ENCODE measurements around the gene AKAP12.

AKAP12 gene

GRCh38 chr6:151225919-151226318 lies 13.8 kb upstream of the AKAP12 start:
- TF ChIP-seq, protein P1, sequence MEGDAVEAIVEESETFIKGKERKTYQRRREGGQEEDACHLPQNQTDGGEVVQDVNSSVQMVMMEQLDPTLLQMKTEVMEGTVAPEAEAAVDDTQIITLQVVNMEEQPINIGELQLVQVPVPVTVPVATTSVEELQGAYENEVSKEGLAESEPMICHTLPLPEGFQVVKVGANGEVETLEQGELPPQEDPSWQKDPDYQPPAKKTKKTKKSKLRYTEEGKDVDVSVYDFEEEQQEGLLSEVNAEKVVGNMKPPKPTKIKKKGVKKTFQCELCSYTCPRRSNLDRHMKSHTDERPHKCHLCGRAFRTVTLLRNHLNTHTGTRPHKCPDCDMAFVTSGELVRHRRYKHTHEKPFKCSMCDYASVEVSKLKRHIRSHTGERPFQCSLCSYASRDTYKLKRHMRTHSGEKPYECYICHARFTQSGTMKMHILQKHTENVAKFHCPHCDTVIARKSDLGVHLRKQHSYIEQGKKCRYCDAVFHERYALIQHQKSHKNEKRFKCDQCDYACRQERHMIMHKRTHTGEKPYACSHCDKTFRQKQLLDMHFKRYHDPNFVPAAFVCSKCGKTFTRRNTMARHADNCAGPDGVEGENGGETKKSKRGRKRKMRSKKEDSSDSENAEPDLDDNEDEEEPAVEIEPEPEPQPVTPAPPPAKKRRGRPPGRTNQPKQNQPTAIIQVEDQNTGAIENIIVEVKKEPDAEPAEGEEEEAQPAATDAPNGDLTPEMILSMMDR (IDR thresholded peaks at IDR 0.05): no peak

GRCh38 chr6:151228788-151229400 lies 10.9 kb upstream of the AKAP12 start:
- TF ChIP-seq, protein P1 (IDR thresholded peaks at IDR 0.05): no peak

GRCh38 chr6:151229401-151230276 lies 10.1 kb upstream of the AKAP12 start:
- TF ChIP-seq, protein P1 (IDR thresholded peaks at IDR 0.05): no peak

- TF ChIP-seq, protein P1 (IDR thresholded peaks at IDR 0.05): no peak
Measured at GRCh38 chr6:151230277-151230577, 9.5 kb upstream of the AKAP12 start.

DNA sequence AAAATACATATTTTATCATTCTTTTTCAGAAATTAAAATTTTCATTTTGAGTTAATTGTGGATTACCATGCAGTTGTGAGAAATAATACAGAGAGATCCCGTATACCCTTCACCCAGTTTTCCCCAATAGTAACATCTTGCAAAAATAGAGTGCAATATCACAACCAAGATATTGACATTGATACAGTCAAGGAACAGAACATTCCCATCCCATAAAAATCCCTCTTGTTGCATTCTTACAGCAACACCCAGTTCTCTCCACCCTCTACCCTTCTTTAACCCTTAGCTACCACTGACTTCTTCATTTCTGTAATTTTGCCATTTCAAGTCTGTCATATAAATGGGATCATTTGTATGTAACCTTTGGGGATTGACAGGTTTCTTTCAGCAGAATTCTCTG lies 6.9 kb upstream of the AKAP12 start:
- TF ChIP-seq, protein P1 (IDR thresholded peaks at IDR 0.05): no peak

DNA sequence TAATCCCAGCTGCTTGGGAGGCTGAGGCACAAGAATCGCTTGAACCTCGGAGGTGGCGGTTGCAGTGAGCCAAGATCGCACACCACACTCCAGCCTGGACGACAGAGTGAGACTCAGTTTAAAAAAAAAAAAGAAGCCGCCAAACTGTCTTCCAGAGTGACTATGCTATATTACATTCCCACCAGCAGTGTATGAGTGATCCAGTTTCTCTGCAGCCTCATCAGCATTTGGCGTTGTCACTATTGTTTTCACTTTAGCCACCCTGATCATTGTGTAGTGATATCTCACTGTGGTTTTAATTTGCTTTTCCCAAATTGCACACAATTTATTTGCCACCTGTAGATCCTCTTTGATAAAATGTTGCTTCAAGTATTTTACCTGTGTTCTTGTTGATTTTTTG lies 6.0 kb upstream of the AKAP12 start:
- TF ChIP-seq, protein P1 (IDR thresholded peaks at IDR 0.05): no peak

GRCh38 chr6:151236668-151237401 lies 2.9 kb upstream of the AKAP12 start:
- TF ChIP-seq, protein P1 (IDR thresholded peaks at IDR 0.05): no peak
